GM18526 (cell line): ENCODE measurements around the gene EVA1A.

Experiments used
- POLR2A ChIP-seq: IDR thresholded peaks from 3 replicates; pipeline ENCODE4 v1.6.1; 2011; ENCODE audit not compliant: insufficient read length; ENCODE audit errors: extremely low read depth

Gene EVA1A

DNA sequence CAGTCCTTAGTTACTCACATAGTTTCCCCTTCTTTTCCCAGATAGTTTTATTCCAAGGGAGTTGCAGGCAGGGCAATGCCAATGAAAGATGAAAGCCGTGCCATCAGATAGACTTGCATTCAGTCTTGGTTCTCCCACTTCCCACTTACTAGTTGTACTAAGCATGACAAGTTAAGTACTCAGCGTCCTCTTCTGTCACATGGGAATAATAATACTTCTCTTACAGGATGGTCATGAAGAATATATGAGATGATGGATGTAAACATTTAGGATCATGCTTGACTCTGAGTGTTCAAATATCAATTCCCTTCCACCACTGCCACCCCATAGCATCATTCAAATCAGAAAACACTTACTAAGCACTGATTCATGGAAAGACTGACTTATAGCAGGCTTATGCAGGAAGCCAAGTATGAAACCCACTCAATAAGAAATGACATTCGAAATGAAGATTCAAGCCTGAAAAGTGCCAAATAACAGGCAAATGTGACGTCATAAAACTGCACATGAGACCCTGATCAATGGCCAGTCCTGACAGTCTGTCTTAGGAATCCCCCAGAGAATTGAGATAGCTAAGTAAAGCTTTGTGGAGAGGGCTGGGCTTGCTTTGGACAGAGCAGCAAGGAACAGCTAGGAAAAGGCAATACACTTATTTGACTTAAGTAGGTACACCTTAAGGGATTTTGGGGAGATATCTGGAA lies 11.1 kb upstream of the EVA1A start:
- TF ChIP-seq POLR2A: no peak

GRCh38 chr2:75570948-75571729 lies 10.4 kb upstream of the EVA1A start:
- no peak for TF ChIP-seq POLR2A

DNA sequence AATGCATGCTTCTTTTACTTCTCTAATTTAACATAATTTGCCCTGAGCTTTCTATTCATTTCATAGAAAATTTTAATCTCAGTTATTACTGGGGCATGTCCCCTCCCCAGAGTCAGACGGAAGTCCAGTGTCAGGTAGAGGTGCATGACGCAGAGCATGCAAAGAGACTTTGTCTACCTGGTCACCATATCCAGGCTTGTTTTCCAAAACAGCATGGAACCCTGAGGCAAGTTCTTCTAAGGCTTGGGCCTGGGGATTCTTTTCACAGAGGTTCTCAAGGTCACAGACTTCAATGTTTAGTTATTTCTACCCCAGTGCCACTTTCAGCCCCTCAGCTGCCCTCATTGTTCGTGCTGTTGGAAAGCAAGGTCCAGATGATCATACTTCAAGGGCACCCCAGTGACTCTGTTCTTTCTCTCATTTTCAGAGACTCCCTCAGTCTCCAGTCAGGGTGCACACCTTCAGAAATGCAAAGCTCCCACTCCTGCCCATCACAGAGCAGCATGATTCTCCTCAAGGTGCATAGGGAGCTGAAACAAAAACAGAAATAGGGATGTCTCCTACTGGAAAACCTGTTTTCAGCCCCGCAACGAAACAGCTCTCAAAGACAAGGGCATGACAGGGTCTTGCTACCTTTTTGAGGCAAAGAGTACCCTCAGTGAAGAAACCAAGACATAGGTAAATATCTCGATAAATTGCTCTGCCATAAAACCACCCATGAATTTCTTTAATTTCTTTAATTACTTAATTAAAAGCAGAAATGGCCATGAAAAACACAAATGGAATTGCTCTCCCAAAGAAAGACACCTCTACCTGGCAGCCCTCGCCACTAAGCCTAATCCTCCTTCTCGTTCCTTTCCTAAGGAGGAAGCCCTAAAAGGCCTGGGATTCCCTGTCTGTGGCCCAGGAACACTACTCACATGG lies 9.5 kb upstream of the EVA1A start:
- no peak for TF ChIP-seq POLR2A

- no peak for TF ChIP-seq POLR2A
These were observed 8.8 kb upstream of the EVA1A start for GRCh38 chr2:75569546-75569945.

- TF ChIP-seq POLR2A: no peak
These were observed 7.4 kb upstream of the EVA1A start for GRCh38 chr2:75568174-75568573.

DNA sequence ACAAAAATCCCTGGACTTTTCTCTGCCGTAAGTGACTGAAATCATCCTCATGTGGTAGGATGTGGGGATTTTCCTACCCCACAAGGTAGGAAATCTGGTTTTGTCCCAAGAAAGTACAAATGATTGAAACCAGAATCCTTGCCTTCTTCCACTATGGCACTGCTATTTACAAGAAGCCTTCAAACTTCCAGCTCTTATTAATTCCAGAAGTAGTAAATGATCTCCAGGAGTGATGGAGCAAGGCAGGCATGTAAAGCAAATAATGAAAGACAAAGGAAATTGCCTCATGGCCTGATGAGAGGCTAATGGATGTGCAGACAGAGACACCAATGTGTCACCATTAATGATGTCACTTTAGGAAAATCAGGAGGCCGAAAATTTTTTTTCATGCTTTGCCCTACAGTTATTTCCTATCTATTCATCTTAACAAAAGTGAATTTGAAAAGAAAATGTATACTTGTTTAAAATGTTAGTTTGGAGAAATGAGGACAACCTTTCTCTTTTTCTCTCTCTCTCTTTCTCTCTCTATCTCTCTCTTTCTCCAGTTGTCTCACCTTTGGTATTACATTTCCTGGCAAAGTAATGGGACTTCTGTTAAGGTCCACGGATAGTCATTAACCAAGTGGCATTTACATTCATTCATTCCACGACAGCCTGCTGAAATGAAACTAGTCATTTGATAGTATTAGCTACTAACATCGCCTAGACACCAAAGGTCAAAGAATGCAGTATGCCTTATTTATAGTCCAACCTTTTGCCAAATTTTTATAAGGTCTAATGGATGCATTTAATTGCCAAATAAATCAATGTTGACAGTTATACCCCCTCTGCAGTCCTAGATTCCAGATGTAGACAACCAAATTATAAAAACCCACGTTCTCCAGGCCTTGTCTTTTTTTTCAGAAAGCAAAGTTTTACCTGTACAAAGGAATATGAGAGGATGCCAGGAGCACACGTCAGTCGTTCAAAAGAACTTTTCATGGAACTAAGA lies 5.0 kb upstream of the EVA1A start:
- TF ChIP-seq POLR2A: no peak

- no peak for TF ChIP-seq POLR2A
These were observed 4.1 kb upstream of the EVA1A start for GRCh38 chr2:75564713-75565359.

DNA sequence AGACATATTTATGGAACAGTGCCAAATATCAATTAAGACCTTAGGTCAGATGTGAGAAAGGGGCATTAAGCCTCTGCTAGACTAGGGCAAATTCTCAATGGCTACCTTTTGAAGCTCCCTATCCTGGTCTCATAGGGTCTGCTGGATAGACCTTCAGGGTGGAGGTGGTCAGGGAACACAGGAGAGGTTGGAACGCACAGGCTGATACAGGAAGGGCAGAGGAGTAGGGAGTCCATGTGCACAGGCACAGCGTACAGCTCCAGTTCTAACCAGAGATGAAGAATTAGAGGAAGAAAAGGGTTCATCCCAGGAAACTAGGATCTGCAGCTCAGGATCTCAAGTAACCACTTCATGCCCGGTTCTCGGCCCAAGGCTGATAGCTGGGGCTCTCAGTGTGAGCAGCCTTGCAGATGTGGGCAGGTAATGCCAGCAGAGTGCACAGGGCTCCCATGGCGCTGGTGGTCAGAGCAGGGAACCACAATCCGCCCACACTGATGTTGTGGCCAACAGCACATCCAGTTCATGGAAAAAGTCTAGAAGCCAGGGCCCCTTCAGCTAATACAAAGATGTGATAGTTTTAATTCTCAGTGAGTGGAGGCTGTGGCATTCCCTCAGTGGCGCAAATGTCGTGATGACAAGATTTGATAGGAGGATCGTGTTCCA lies 3.4 kb upstream of the EVA1A start:
- TF ChIP-seq POLR2A: no peak

DNA sequence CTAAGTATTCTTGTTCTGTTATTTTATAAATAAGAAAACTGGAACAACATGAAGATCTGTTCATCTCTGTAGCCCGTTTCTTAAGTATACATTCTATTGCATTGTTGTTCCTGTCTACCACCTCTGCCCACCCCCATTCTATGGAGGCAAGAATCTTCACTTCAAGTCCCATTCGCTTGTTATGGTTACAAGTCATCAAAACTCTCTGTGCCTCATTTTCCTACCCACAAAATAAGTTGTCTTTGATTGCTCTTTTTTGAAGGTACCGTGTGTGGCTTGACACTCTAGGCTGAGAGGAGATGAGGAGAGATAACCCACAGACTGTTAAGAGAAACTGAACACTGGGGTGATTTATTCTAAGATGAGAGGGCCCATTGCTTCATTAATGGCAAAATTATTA lies 2.9 kb upstream of the EVA1A start:
- no peak for TF ChIP-seq POLR2A

- no peak for TF ChIP-seq POLR2A
These were observed 1.8 kb upstream of the EVA1A start for GRCh38 chr2:75562513-75562864.

DNA sequence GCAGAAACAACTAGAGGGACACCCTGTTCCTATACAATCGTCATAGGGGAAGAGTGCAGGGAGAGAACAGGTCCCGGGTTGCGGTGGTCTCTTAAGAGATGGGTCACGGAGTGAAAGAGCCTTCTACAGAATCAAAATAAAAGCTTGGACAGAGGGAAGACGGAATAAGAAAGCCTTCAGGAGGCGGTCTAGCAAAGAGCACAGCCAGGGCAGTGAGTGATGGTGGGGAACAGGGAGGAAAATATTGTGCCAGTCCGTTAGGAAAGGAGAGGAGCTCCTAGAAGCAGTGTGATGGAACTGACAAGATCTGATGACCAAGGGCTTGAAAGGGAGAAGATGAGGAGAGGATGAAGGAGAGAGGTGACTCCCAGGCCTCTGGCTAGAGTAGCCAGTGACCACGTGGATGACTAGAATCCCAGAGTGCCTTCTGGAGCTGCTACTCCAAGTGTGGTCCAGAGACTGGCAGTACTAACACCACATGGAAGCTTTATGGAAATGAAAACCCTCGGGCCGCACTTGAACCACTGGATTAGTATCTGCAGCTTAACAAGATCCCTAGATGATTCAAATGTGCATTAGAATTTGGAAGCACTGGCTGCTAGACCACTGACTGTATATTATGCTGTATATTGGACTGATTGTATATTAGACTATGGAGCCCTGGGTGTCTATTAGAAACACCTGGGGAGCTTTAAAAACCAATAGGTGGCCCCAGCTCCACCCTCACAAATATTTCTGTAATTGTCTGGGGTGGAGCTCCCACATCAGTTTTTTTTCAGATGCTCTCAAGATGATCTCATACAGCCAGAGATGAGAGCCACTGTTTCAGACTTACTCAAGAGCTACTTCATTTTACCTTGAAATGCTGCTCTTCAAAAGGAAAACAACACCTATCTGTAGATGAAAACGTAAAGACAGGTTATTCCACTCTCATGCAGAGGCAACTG lies 1.1 kb upstream of the EVA1A start:
- no peak for TF ChIP-seq POLR2A

GRCh38 chr2:75560022-75560767 lies 544 bp downstream of the EVA1A start:
- TF ChIP-seq POLR2A: no peak

GRCh38 chr2:75559680-75560021 lies 1.1 kb downstream of the EVA1A start:
- no peak for TF ChIP-seq POLR2A
